ENCODE results near the gene IL15. TPM values are rescaled to one million over a fixed set of nuclear protein-coding genes. Genes with fewer than 3 reads are reported as not detected.

The IL15 gene
- total RNA-seq, 4 donors from 2014 or later: 12.7 to 18.2 (median 15.9) TPM

DNA sequence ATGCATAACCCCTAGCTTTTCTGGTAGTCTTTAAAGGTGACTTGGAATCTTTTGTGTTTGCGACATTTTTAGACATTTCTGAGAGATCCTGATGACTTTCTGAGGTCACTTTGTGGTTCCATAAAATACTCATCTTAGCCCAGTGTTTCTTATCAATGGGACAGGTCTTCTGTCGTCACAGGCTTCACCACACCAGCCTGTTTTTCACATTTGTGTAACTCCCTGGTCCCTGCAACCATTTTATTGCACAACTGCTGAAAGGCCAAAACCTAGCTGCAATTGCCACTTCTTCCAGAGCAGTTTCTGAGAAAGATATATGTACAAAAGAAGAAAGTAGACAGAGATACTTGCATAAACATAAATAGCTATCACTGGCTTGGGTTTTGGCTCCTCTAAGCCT is 120.9 kb downstream of the IL15 start:
- no peak for TF ChIP-seq POLR2A (IDR thresholded peaks at IDR 0.05)
- TF ChIP-seq, protein P1, sequence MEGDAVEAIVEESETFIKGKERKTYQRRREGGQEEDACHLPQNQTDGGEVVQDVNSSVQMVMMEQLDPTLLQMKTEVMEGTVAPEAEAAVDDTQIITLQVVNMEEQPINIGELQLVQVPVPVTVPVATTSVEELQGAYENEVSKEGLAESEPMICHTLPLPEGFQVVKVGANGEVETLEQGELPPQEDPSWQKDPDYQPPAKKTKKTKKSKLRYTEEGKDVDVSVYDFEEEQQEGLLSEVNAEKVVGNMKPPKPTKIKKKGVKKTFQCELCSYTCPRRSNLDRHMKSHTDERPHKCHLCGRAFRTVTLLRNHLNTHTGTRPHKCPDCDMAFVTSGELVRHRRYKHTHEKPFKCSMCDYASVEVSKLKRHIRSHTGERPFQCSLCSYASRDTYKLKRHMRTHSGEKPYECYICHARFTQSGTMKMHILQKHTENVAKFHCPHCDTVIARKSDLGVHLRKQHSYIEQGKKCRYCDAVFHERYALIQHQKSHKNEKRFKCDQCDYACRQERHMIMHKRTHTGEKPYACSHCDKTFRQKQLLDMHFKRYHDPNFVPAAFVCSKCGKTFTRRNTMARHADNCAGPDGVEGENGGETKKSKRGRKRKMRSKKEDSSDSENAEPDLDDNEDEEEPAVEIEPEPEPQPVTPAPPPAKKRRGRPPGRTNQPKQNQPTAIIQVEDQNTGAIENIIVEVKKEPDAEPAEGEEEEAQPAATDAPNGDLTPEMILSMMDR (IDR thresholded peaks at IDR 0.05): no peak
- Histone ChIP-seq H3K27me3 (no peaks in the 10 kb centered on the region), H3K9me3 (no peaks in the 10 kb centered on the region), H3K36me3 (no peaks in the 10 kb centered on the region), H3K27ac (no peak overlapping the region), H3K4me1 (no peaks in the 10 kb centered on the region), H3K4me3 (no peak overlapping the region)
- DNase-seq: no peak

DNA sequence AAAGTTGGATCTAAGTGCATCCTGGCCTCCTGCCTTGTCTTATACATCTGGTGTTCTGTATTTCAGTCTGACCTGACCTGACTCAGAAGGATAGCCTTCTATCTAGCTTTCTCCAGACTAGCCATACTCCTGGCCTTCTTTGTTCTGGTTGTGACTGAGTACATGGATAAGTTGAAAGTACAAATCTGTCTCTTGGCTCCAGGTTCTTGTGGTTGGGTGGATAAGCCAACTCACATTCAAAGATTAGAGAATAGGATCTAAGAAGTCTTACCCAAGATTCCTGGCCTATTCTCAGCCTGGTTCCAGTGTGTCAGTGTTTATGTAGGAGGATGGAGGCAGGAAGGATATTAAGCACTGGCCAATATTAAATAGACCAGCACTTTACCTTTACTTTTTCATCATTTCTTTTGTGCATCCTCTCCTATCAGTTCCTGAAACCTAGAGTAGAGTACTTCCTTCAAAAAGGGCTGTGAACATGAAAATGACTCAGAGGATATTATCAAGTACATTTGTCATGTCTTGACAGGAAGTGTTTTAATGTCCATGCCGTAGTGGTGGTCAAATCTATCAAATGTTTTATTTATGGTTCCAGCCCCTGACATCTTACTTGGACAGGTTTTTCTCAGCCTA is 123.5 kb downstream of the IL15 start:
- DNase-seq: no peak
- H3K27ac ChIP-seq: no peak overlapping the region
- no peak overlapping the region for H3K4me3 ChIP-seq
- no peaks in the 10 kb centered on the region for H3K4me1 ChIP-seq
- TF ChIP-seq, protein P1 (IDR thresholded peaks at IDR 0.05): no peak
- no peak for TF ChIP-seq POLR2A (IDR thresholded peaks at IDR 0.05)
- H3K27me3 ChIP-seq: no peaks in the 10 kb centered on the region
- H3K9me3 ChIP-seq: no peaks in the 10 kb centered on the region
- no peaks in the 10 kb centered on the region for H3K36me3 ChIP-seq

DNA sequence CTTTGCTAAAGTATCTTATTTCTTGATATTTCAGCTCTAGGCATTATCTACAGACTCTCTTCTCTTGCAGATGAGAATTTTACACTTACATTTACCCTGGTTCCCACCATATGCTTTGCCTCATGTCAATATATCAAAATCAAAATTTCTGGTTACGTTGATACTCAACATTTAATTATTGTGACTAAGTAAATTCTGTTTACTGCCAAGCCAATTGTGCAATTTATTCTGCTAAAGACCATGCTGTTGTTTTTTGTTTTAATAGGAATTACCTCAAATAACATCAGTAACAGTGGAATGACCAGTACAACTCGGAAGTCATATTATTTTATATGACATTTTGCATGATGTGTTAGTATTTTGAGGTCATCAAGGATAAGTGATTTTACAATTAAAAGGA is 125.5 kb downstream of the IL15 start:
- no peak for DNase-seq

DNA sequence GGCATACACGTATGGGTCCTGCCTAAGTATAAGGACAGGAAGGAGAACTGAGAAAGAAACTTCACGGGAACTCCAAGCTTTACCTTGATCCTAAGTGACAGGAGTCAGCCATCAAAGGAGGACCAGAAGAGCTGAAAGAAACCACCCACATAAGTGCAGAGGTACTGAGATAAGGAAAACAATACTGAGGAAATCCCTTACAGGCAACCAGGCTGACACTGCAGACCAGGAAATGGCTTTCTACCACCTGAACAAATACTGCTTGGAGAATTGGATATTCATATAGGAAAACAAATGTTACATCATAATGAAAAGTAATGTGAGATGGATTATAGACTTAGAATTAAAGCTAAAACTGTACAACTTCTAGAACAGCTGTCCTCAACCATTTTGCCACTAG is 127.0 kb downstream of the IL15 start:
- no peak overlapping the region for H3K27ac ChIP-seq
- no peaks in the 10 kb centered on the region for H3K9me3 ChIP-seq
- H3K36me3 ChIP-seq: no peaks in the 10 kb centered on the region
- H3K4me1 ChIP-seq: no peaks in the 10 kb centered on the region
- TF ChIP-seq, protein P1 (IDR thresholded peaks at IDR 0.05): no peak
- no peak for TF ChIP-seq POLR2A (IDR thresholded peaks at IDR 0.05)
- DNase-seq: no peak
- no peak overlapping the region for H3K4me3 ChIP-seq
- no peaks in the 10 kb centered on the region for H3K27me3 ChIP-seq

More for the DNA sequence above, 125.5 kb downstream of the IL15 start:
- Histone ChIP-seq H3K9me3 (no peaks in the 10 kb centered on the region), H3K4me1 (no peaks in the 10 kb centered on the region), H3K27me3 (no peaks in the 10 kb centered on the region), H3K27ac (no peak overlapping the region), H3K4me3 (no peak overlapping the region), H3K36me3 (no peaks in the 10 kb centered on the region)
- TF ChIP-seq POLR2A (IDR thresholded peaks at IDR 0.05): no peak
- TF ChIP-seq, protein P1 (IDR thresholded peaks at IDR 0.05): no peak

DNA sequence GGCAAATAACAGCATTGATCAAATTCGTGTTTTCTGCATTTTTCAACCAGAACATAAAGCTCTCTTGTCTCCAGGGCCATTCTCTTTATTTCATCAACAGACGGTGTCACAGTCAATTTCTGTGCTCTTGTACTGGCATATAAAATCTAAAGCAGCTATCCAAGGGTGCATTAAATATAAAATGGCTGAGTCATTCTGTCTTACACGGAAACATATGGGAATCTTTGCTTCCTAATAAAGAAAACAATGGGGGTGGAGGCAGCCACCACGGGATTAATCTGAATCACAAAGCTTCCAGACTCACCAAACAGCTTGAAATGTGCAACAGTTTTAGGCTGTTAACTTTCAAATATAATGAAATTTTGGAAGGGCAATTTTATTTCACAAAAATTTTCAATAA is 132.6 kb downstream of the IL15 start:
- TF ChIP-seq, protein P1 (IDR thresholded peaks at IDR 0.05): no peak
- no peak for TF ChIP-seq POLR2A (IDR thresholded peaks at IDR 0.05)
- Histone ChIP-seq H3K4me3 (no peak overlapping the region), H3K4me1 (no peaks in the 10 kb centered on the region), H3K27ac (no peak overlapping the region), H3K9me3 (no peaks in the 10 kb centered on the region), H3K27me3 (no peaks in the 10 kb centered on the region), H3K36me3 (no peaks in the 10 kb centered on the region)
- DNase-seq: no peak
